Kidney epithelial cell (primary cell): ENCODE data around the gene IFNA13. TPM values are rescaled to one million over a fixed set of nuclear protein-coding genes. Genes with fewer than 3 reads are reported as not detected.
A peak's percentile ranks its signal among the peaks of the same experiment; 100 is the strongest.

Experiments
- DNase-seq: peaks from one replicate; pipeline ENCODE4 v3.0.0-alpha.2; 2010; ENCODE audit warnings: low read depth
- H3K27me3 ChIP-seq: 2 replicates; pipeline ENCODE4 v1.6.0; 2011; ENCODE audit warnings: low read length; ENCODE audit not compliant: control insufficient read depth, insufficient read depth
- H3K36me3 ChIP-seq: 2 replicates; pipeline ENCODE4 v1.5.1; 2011; ENCODE audit warnings: low read length; ENCODE audit not compliant: control insufficient read depth, insufficient read depth
- H3K4me3 ChIP-seq: 2 replicates; pipeline ENCODE4 v1.5.1; 2011; ENCODE audit warnings: low read depth, mild to moderate bottlenecking, control low read depth, low read length
- CTCF ChIP-seq: IDR thresholded peaks from 2 replicates; pipeline ENCODE4 v1.5.1; 2011; ENCODE audit warnings: mild to moderate bottlenecking, moderate library complexity, low read length, control low read depth, inconsistent platforms; ENCODE audit not compliant: insufficient read depth, poor library complexity, severe bottlenecking
- total RNA-seq: library from RNA; depleted of rRNA; stranded (reverse); fragments of >200 nt; gene quantifications from 2 replicates; pipeline ENCODE4 v1.2.3, GENCODE V29; 2015

IFNA13 gene
- total RNA-seq, 1 donor from 2014 or later: not detected

DNA sequence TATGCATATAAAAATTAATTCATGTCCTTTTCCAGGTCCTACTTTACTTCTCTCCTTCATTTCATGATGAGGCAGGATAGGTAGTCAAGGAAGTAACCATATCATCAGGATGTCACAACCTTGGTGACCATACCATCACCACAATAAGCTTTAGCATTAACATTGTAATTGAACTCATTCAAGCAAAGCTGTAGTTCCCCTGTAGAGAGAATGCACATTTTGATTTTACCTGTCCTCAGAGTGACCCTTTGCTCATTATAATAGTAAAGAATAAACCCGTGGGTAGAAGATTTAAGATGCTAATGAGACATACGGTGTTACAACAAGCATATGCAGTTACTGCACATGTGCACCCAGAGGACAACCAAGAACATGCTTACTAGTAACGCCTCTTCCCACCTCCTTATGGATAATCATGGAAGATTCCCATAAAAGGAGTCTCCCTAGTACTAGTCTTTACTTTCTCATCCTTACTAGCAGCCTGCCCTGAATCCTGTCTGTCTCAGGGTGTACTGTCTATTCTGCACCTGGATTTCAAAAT lies 19.4 kb downstream of the IFNA13 start:
- no peaks in the 10 kb centered on the region for H3K36me3 ChIP-seq
- no peak for DNase-seq
- H3K4me3 ChIP-seq: no peak overlapping the region
- TF ChIP-seq CTCF: no peak
- H3K27me3 ChIP-seq: no peaks in the 10 kb centered on the region

DNA sequence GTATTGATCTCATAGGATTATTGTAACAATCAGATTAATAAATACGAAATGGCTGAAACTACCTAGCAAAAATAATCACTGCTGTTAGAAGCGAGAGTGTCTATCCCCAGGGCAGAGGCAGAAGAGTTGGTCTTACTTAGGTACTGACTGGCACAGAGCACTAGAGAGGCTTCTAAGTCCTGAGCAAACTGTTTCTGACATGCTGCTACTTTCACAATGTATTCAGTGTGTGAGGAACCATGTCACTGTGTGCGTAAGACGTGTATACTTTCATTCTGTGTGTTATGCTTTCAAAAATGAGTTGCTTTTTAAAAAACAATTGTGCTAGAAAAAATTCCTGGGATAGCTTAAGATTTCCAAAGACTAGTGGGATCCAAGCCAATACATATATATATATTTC lies 27.1 kb downstream of the IFNA13 start:
- no peak for TF ChIP-seq CTCF
- no peak overlapping the region for H3K4me3 ChIP-seq
- no peaks in the 10 kb centered on the region for H3K36me3 ChIP-seq
- no peaks in the 10 kb centered on the region for H3K27me3 ChIP-seq
- no peak for DNase-seq

DNA sequence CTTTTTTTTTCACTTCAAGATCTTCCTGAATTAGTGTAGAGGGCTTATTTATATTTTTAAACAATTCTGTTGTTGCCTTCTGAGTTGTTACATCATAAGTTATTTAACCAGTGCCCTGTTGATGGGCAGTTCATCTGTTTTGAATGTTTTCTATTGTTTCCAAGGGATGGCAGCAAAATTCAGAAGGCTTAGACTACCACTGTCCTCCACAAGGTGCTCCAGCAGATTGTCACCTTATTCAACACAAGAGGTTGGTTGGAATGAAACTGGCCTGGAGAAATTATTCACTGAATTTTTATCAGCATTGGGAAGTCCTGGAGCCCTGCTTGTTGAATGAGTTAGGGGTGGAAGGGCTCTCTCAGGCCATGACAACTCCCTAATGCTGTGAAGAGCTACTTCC lies 31.4 kb downstream of the IFNA13 start:
- H3K36me3 ChIP-seq: no peaks in the 10 kb centered on the region
- TF ChIP-seq CTCF: no peak
- H3K27me3 ChIP-seq: no peaks in the 10 kb centered on the region
- no peak overlapping the region for H3K4me3 ChIP-seq
- no peak for DNase-seq

DNA sequence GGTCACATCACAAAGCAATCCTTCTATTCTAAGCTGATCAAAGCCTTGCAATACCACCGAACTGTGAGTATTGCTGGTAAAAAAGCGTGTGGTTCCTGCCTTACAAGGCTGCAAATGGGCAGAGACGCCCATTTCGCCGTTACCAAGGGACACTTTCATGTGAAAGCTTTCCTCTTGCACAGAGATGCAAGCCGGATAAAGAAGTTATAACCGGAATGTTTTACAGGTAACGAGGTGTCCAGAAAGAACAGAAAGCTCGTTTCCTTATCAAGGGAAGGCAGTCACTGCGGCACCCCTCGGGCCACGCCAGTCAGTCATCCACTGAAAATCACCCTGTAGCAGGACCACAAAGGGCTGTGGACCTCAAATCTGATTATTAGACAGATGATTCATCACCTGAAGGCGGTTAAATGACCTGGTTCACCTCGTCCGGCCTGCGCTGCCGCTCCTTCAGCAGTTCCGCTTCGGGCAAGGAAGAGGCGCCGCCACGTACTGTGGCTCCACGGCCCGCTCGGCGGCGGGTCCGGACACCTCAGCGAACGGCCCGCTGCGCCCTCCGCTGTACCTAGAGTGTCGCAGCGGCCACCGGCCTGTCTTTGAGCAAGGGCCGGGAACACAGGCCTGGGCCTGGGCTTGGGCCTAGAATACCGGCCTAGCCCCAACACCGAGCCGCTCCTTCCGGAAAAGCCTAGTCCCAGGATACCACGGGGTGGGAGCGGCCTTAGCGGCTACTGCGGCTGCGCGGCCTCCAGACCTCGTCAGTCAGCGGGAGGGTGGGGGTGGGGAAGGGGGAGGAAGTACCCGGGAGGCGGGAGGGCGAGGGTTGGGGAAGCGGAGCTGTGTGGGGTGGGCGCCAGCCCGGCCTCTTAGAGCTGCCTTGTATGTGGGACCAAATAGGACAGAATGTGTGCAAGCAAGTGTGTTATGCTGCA lies 32.9 kb downstream of the IFNA13 start, which contains the start of gene KLHL9:
KLHL9 (minus strand) TSS at position 704 of the 932 bp plus-strand sequence; CDS start at position 159, 545 bp downstream.
- peak; percentile 67 for DNase-seq
- TF ChIP-seq CTCF: no peak
- Histone ChIP-seq H3K4me3 (peak within 1 kb of the TSS; percentile 95), H3K27me3 (no peaks in the 10 kb centered on the region), H3K36me3 (no peaks in the 10 kb centered on the region)

GRCh38 chr9:21333226-21333625 lies 34.6 kb downstream of the IFNA13 start:
- no peak overlapping the region for H3K4me3 ChIP-seq
- no peaks in the 10 kb centered on the region for H3K36me3 ChIP-seq
- H3K27me3 ChIP-seq: no peaks in the 10 kb centered on the region
- DNase-seq: no peak
- no peak for TF ChIP-seq CTCF
